ENCODE data around the gene SLC9A1. TPM values are rescaled to one million over a fixed set of nuclear protein-coding genes. Genes with fewer than 3 reads are reported as not detected.
"Not testable (repeated sequence)": the region's sequence is repeated elsewhere in the genome, so short reads cannot be mapped to it uniquely, and the experiment has no call there.

The SLC9A1 gene
- total RNA-seq, 2 experiments from 2014 or later, result 5.8 to 19.2 TPM

GRCh38 chr1:27126391-27126790 lies 28.5 kb downstream of the SLC9A1 start:
- H3K4me3 ChIP-seq (ENCODE audit: low read depth, low read length, poor library complexity, severe bottlenecking), result no peak overlapping the region
- CTCF ChIA-PET (ENCODE audit: unreplicated experiment), result interaction anchor here (0.6 kb wide), 1 partner anchor 14 kb away, joined by 3 read pairs; no protein-coding TSS in a partner anchor
- BruUV-seq (replicated peaks), result no TSS peak
- H3K9me3 ChIP-seq (ENCODE audit: low read length), result no peaks in the 10 kb centered on the region
- no peaks in the 10 kb centered on the region for H3K79me2 ChIP-seq (ENCODE audit: insufficient read depth, low read depth, low read length)
- TF ChIP-seq EZH2phosphoT487 (IDR thresholded peaks at IDR 0.05; ENCODE audit: borderline replicate concordance, low read depth, low read length) (no peak), CTCF (conservative IDR thresholded peaks at IDR 0.05; ENCODE audit: low read length) (no peak)
- intact Hi-C loops (cut with micrococcal nuclease; ENCODE audit: unreplicated experiment), result no loop called here
- no peaks in the 10 kb centered on the region for H3K4me1 ChIP-seq (ENCODE audit: insufficient read depth, low read length, poor library complexity, severe bottlenecking)
- no peak overlapping the region for H3K4me2 ChIP-seq (ENCODE audit: low read length)
- H3K36me3 ChIP-seq (ENCODE audit: insufficient read depth, low read length), result no peaks in the 10 kb centered on the region; the same call in 1 of the 2 replicates
- no peak overlapping the region for H2AFZ ChIP-seq (ENCODE audit: low read length)
- H4K20me1 ChIP-seq (ENCODE audit: insufficient read depth, low read length), result no peaks in the 10 kb centered on the region
- H3K9me2 ChIP-seq (ENCODE audit: insufficient read depth, low read length), result no peaks in the 10 kb centered on the region
- no peak for DNase-seq (ENCODE audit: low spot score)
- POLR2A ChIA-PET, result interaction anchor here (1.7 kb wide), 1 partner anchor 14 kb away, joined by 9 read pairs; no protein-coding TSS in a partner anchor
- no peak overlapping the region for H3K27ac ChIP-seq (ENCODE audit: low read depth, low read length, poor library complexity, severe bottlenecking)

- H3K4me3 ChIP-seq (ENCODE audit: low read depth, low read length, poor library complexity, severe bottlenecking); H3K9me3 ChIP-seq (ENCODE audit: low read length); H3K27ac ChIP-seq (ENCODE audit: low read depth, low read length, poor library complexity, severe bottlenecking); H3K4me1 ChIP-seq (ENCODE audit: insufficient read depth, low read length, poor library complexity, severe bottlenecking); H3K36me3 ChIP-seq (ENCODE audit: insufficient read depth, low read length); DNase-seq (ENCODE audit: low spot score); H2AFZ ChIP-seq (ENCODE audit: low read length); intact Hi-C loops (cut with micrococcal nuclease; ENCODE audit: unreplicated experiment); H3K4me2 ChIP-seq (ENCODE audit: low read length); CTCF ChIA-PET (ENCODE audit: unreplicated experiment); H3K79me2 ChIP-seq (ENCODE audit: insufficient read depth, low read depth, low read length); H3K9me2 ChIP-seq (ENCODE audit: insufficient read depth, low read length); BruUV-seq (replicated peaks); H4K20me1 ChIP-seq (ENCODE audit: insufficient read depth, low read length): not testable (repeated sequence)
- POLR2A ChIA-PET, result interaction anchor here (0.6 kb wide), 1 partner anchor 64 kb away, joined by 3 read pairs; no protein-coding TSS in a partner anchor
Measured at GRCh38 chr1:27125125-27125524, 29.8 kb downstream of the SLC9A1 start.

- no peaks in the 10 kb centered on the region for H3K9me3 ChIP-seq (ENCODE audit: low read length)
- no TSS peak for BruUV-seq (replicated peaks)
- H2AFZ ChIP-seq (ENCODE audit: low read length), result no peak overlapping the region
- ChIA-PET POLR2A (no interaction called here), CTCF (ENCODE audit: unreplicated experiment) (no interaction called here)
- H3K79me2 ChIP-seq (ENCODE audit: insufficient read depth, low read depth, low read length), result no peaks in the 10 kb centered on the region
- no peak for DNase-seq (ENCODE audit: low spot score)
- no peak overlapping the region for H3K27ac ChIP-seq (ENCODE audit: low read depth, low read length, poor library complexity, severe bottlenecking)
- H3K36me3 ChIP-seq (ENCODE audit: insufficient read depth, low read length), result no peaks in the 10 kb centered on the region
- intact Hi-C loops (cut with micrococcal nuclease; ENCODE audit: unreplicated experiment), result no loop called here
- no peaks in the 10 kb centered on the region for H3K4me1 ChIP-seq (ENCODE audit: insufficient read depth, low read length, poor library complexity, severe bottlenecking)
- no peak overlapping the region for H3K4me3 ChIP-seq (ENCODE audit: low read depth, low read length, poor library complexity, severe bottlenecking)
- TF ChIP-seq CTCF (conservative IDR thresholded peaks at IDR 0.05; ENCODE audit: low read length) (no peak), EZH2phosphoT487 (IDR thresholded peaks at IDR 0.05; ENCODE audit: borderline replicate concordance, low read depth, low read length) (no peak)
- no peaks in the 10 kb centered on the region for H4K20me1 ChIP-seq (ENCODE audit: insufficient read depth, low read length)
- no peak overlapping the region for H3K4me2 ChIP-seq (ENCODE audit: low read length)
- H3K9me2 ChIP-seq (ENCODE audit: insufficient read depth, low read length), result no peaks in the 10 kb centered on the region
Measured at GRCh38 chr1:27124405-27124804, 30.5 kb downstream of the SLC9A1 start.

Measured in OCI-LY7 (cell line).